ENCODE data around the gene DYNLT2.
"Not testable (repeated sequence)": the region's sequence is repeated elsewhere in the genome, so short reads cannot be mapped to it uniquely, and the experiment has no call there.

The DYNLT2 gene

GRCh38 chr6:169776379-169776778, 25.0 kb upstream of the DYNLT2 start:
- peaks cover 51 to 89% (median 81%) of the 10 kb centered on the region in 3 donors for H3K36me3 ChIP-seq
- DNase-seq = peak in 1 of 2 donors; percentile 48
- H3K4me1 ChIP-seq = no peaks in the 10 kb centered on the region

GRCh38 chr6:169775321-169775720, 23.9 kb upstream of the DYNLT2 start:
- no peaks in the 10 kb centered on the region for H3K9me3 ChIP-seq
- peak in 1 of 2 donors; percentile 51 for DNase-seq
- TF ChIP-seq CTCF (IDR thresholded peaks at IDR 0.05) = no peak
- H3K27ac ChIP-seq = no peak overlapping the region
- no peaks in the 10 kb centered on the region for H3K27me3 ChIP-seq
- no peak overlapping the region for H3K4me3 ChIP-seq
- intact Hi-C loops (cut with DNase I; ENCODE audit: low total_unique reads) = no loop called here
- no peaks in the 10 kb centered on the region for H3K4me1 ChIP-seq
- H3K36me3 ChIP-seq = peaks cover 49 to 87% (median 72%) of the 10 kb centered on the region in 3 donors

More at GRCh38 chr6:169776379-169776778, 25.0 kb upstream of the DYNLT2 start:
- Histone ChIP-seq H3K27ac (no peak overlapping the region), H3K9me3 (no peaks in the 10 kb centered on the region), H3K4me3 (no peak overlapping the region), H3K27me3 (no peaks in the 10 kb centered on the region)
- intact Hi-C loops (cut with DNase I; ENCODE audit: low total_unique reads) = no loop called here
- no peak for TF ChIP-seq CTCF (IDR thresholded peaks at IDR 0.05)

- no peak overlapping the region for H3K27ac ChIP-seq
- TF ChIP-seq CTCF (IDR thresholded peaks at IDR 0.05) = no peak
- H3K9me3 ChIP-seq = no peaks in the 10 kb centered on the region
- H3K4me3 ChIP-seq = no peak overlapping the region
- H3K4me1 ChIP-seq = no peaks in the 10 kb centered on the region
- peak in 1 of 2 donors; percentile 48 for DNase-seq
- intact Hi-C loops (cut with DNase I; ENCODE audit: low total_unique reads) = no loop called here
- H3K36me3 ChIP-seq = peaks cover 44 to 87% (median 64%) of the 10 kb centered on the region in 3 donors
- no peaks in the 10 kb centered on the region for H3K27me3 ChIP-seq
Measured at GRCh38 chr6:169774347-169774746, 23.0 kb upstream of the DYNLT2 start.

GRCh38 chr6:169766921-169767736, 15.8 kb upstream of the DYNLT2 start:
- H3K36me3 ChIP-seq = peaks cover 32 to 90% (median 58%) of the 10 kb centered on the region in 3 donors
- TF ChIP-seq CTCF (IDR thresholded peaks at IDR 0.05) = no peak
- H3K27ac ChIP-seq = no peak overlapping the region
- intact Hi-C loops (cut with DNase I; ENCODE audit: low total_unique reads) = no loop called here
- no peaks in the 10 kb centered on the region for H3K4me1 ChIP-seq
- H3K27me3 ChIP-seq = no peaks in the 10 kb centered on the region
- no peaks in the 10 kb centered on the region for H3K9me3 ChIP-seq
- H3K4me3 ChIP-seq = no peak overlapping the region
- DNase-seq = no peak

- no peaks in the 10 kb centered on the region for H3K9me3 ChIP-seq
- H3K4me3 ChIP-seq = no peak overlapping the region
- H3K36me3 ChIP-seq = peaks cover 24 to 90% (median 58%) of the 10 kb centered on the region in 3 donors
- H3K27ac ChIP-seq = no peak overlapping the region
- H3K27me3 ChIP-seq = no peaks in the 10 kb centered on the region
- TF ChIP-seq CTCF (IDR thresholded peaks at IDR 0.05) = no peak
- DNase-seq = no peak
- H3K4me1 ChIP-seq = no peaks in the 10 kb centered on the region
- intact Hi-C loops (cut with DNase I; ENCODE audit: low total_unique reads) = no loop called here
Measured at GRCh38 chr6:169766232-169766631, 14.9 kb upstream of the DYNLT2 start.

GRCh38 chr6:169765789-169766188, 14.4 kb upstream of the DYNLT2 start:
- H3K9me3 ChIP-seq; H3K27ac ChIP-seq; H3K4me3 ChIP-seq; intact Hi-C loops (cut with DNase I; ENCODE audit: low total_unique reads); DNase-seq; H3K4me1 ChIP-seq; H3K27me3 ChIP-seq: not testable (repeated sequence)
- H3K36me3 ChIP-seq = peaks cover 28 to 91% (median 62%) of the 10 kb centered on the region in 3 donors
